Skeletal muscle satellite cell (primary cell): ENCODE data around the gene AMBP.

Experiments used
- H3K27me3 ChIP-seq: 2 replicates; pipeline ENCODE4 v1.7.0; 2013; ENCODE audit warnings: low read length; ENCODE audit not compliant: control insufficient read depth, insufficient read depth
- H3K36me3 ChIP-seq: 2 replicates; pipeline ENCODE4 v1.7.0; 2013; ENCODE audit warnings: mild to moderate bottlenecking, control low read depth, low read length; ENCODE audit not compliant: insufficient read depth
- H3K4me1 ChIP-seq: 2 replicates; pipeline ENCODE4 v1.7.0; 2013; ENCODE audit warnings: low read length; ENCODE audit not compliant: control insufficient read depth, insufficient read depth
- H3K4me2 ChIP-seq: 2 replicates; pipeline ENCODE4 v1.7.0; 2013; ENCODE audit warnings: mild to moderate bottlenecking, low read length
- H3K4me3 ChIP-seq: 2 replicates; pipeline ENCODE4 v1.7.0; 2013; ENCODE audit warnings: low read length
- H3K9ac ChIP-seq: 2 replicates; pipeline ENCODE4 v1.7.0; 2013; ENCODE audit warnings: mild to moderate bottlenecking, low read depth, low read length, moderate library complexity
- H3K9me3 ChIP-seq: replicated peaks from 2 replicates; pipeline ENCODE4 v1.7.0; 2013; ENCODE audit warnings: mild to moderate bottlenecking, control low read depth, low read length

AMBP gene

GRCh38 chr9:114120192-114121014 is 42.3 kb upstream of the AMBP start:
- Histone ChIP-seq H3K4me2 (no peak overlapping the region), H3K4me3 (no peak overlapping the region), H3K36me3 (no peaks in the 10 kb centered on the region), H3K4me1 (no peaks in the 10 kb centered on the region), H3K9me3 (no peaks in the 10 kb centered on the region), H3K27me3 (peaks cover 88% of the 10 kb centered on the region), H3K9ac (no peak overlapping the region)

- Histone ChIP-seq H3K36me3 (no peaks in the 10 kb centered on the region), H3K4me1 (no peaks in the 10 kb centered on the region), H3K27me3 (peaks cover 88% of the 10 kb centered on the region), H3K4me2 (no peak overlapping the region), H3K4me3 (no peak overlapping the region), H3K9me3 (no peaks in the 10 kb centered on the region), H3K9ac (no peak overlapping the region)
Measured at GRCh38 chr9:114119242-114120191, 41.4 kb upstream of the AMBP start.

DNA sequence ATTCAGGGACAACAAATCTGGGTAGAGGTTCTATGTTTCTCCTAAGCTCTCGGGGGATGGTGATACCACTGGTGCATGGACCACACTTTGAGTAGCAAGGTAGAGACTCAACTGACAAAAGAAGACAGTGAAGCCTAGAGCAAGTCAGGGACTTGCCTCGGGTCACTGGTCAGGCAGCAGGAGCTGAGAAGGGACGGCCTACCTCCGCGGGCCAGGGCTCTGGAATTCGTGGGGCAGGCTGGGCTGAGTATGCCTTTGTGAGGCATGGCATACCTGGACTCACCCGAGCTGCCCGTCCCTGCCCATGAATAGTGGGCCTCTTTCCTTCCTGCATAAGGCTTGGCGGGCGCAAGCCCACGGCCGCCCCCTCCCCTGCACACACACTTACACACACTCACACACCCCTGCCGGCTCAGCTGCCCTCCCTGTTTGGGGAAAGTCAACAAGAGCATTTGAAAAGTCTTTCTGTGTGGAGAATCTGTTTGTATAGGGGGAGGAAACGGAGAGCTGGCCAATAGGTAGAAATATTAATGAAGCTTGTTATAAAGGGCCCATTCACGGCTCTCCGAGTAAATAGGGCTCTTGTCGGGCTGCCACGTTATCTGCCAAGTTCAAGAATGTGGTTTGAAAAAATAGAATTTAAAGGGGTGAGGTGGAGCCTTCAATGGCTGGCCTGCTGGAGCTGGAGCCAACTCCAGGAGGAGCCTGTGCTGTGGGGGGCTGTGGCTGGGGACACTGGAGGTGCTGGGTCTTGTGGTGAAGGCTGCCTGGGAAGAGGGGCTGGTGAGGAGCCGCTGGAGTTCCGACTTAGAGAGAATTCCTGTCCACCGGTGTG is 40.1 kb upstream of the AMBP start:
- H3K4me2 ChIP-seq, result no peak overlapping the region
- H3K4me3 ChIP-seq, result no peak overlapping the region
- H3K36me3 ChIP-seq, result no peaks in the 10 kb centered on the region
- H3K9me3 ChIP-seq, result no peaks in the 10 kb centered on the region
- no peaks in the 10 kb centered on the region for H3K4me1 ChIP-seq
- no peak overlapping the region for H3K9ac ChIP-seq
- peaks cover 88% of the 10 kb centered on the region for H3K27me3 ChIP-seq

- Histone ChIP-seq H3K4me1 (no peaks in the 10 kb centered on the region), H3K27me3 (peaks cover 86% of the 10 kb centered on the region), H3K4me2 (no peak overlapping the region), H3K4me3 (no peak overlapping the region), H3K9ac (no peak overlapping the region), H3K36me3 (no peaks in the 10 kb centered on the region), H3K9me3 (no peaks in the 10 kb centered on the region)
Measured at GRCh38 chr9:114117614-114117995, 39.5 kb upstream of the AMBP start.

DNA sequence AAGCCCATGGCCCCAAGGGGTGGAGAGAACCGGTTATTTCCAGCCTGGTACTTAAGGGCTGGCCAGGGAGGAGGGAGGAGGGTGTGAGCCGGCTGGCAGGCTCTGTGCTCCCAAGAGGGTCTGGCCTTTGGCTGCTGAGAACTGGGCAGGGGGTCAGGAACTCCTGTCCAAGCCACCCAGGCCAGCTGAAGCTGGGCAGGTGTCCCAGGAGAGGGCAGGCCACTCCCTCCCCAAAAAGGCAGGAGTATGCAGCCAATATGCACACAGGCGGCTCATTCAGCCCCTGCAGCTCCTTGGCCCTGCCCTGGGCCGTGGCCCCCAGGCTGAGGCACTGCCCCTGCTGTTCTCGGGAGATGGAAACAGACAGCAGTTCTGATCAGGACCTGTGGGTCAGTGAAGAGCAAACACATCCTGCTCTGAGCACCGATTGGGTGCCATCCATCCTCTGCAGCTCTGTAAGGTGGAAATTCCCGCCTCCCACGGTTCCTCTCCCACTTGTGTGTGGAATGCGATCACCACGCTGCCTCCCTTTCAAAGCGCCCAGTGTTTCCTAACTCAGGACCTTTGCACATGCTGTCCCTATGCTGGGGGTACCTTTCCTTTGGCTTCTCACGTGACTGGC is 38.1 kb upstream of the AMBP start:
- Histone ChIP-seq H3K9ac (no peak overlapping the region), H3K4me3 (no peak overlapping the region), H3K36me3 (no peaks in the 10 kb centered on the region), H3K27me3 (peaks cover 73% of the 10 kb centered on the region), H3K9me3 (no peaks in the 10 kb centered on the region), H3K4me2 (no peak overlapping the region), H3K4me1 (no peaks in the 10 kb centered on the region)

DNA sequence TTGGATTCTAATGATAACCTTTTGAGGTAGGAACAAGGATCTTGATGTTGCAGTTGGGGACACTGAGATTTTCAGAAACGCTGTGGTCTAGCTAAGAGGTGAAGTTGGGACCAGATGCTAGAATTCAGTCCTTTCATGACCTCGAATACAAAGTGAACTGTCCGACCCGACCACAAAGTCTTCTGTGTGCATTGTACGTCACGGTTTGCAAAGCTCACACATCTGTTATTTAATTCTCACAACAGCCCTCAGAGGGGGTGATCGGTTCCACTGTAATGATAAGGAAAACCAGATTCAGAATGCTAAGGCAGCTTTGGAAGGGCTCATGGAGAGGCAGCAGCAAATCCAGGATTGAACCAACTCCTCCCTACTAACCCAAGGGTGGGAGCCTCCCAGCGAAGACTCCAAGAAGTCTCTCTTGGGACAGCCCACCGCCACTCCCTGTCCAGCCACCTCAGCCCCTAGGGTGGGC is 37.6 kb upstream of the AMBP start:
- H3K36me3 ChIP-seq, result no peaks in the 10 kb centered on the region
- no peak overlapping the region for H3K4me3 ChIP-seq

DNA sequence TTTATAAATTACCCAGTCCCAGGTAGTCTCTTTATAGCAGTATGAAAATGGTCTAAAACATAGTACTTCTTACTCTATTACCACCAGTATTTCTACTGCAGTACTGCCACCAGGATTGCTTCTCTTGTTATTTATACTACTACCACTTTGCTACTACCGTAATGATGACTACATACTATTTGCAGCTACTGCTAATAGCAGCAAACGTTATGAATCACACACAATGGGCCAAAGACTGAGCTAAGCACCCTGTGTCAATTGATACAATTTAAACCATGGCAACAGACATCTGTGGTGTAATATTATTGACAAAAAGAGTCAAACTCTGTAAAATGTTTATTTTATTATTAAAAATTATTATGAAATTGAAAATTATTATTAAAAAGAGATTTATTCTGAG is 36.3 kb upstream of the AMBP start:
- H3K36me3 ChIP-seq, result no peaks in the 10 kb centered on the region
- H3K27me3 ChIP-seq, result peaks cover 56% of the 10 kb centered on the region
- no peaks in the 10 kb centered on the region for H3K9me3 ChIP-seq
- no peaks in the 10 kb centered on the region for H3K4me1 ChIP-seq
- no peak overlapping the region for H3K9ac ChIP-seq
- H3K4me2 ChIP-seq, result no peak overlapping the region
- no peak overlapping the region for H3K4me3 ChIP-seq

More for the DNA sequence above, 37.6 kb upstream of the AMBP start:
- Histone ChIP-seq H3K4me2 (no peak overlapping the region), H3K4me1 (no peaks in the 10 kb centered on the region), H3K27me3 (peaks cover 67% of the 10 kb centered on the region), H3K9me3 (no peaks in the 10 kb centered on the region), H3K9ac (no peak overlapping the region)

DNA sequence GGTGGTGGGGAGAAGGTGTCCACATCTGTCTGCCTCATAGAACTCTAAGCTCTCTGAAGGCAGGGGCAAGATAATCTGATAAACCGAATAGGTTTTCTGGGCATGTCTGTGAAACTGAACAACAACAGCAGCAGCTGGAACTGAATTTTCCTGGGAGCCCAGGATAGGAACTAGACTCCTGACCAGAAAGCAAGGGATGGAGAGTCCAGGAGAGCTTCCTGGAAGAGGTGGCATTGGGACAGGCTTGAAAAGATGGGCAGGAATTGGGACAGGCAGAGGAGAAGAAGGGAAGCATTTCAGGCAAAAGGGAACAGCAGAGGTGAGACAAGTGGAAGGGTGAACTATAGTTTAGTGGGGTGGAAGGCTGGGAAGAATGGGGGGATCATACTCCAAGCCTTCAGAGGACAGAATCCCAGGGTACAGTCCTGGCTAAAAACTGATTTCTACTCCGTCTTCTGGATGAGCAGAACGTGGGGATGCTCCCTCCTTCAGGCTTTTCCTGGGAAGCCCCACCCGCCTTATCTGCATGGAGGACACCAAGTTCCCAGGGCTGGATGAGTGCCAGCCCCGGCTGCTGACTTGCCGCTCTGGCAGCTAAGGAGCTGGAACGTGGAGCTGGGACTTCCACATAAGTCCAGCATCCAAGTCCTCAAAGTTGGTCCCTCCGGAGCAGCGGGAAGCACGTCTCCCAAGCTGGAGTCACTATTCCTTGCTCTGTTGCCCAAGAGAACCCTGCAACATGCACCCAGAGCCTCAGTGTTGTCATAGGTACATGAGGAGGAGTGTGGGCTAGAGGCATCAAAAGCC is 34.9 kb upstream of the AMBP start:
- Histone ChIP-seq H3K4me2 (no peak overlapping the region), H3K4me3 (no peak overlapping the region), H3K36me3 (no peaks in the 10 kb centered on the region), H3K9ac (no peak overlapping the region), H3K4me1 (no peaks in the 10 kb centered on the region), H3K9me3 (no peaks in the 10 kb centered on the region), H3K27me3 (peaks cover 42% of the 10 kb centered on the region)

- no peaks in the 10 kb centered on the region for H3K36me3 ChIP-seq
- no peaks in the 10 kb centered on the region for H3K9me3 ChIP-seq
- no peak overlapping the region for H3K4me3 ChIP-seq
Measured at GRCh38 chr9:114112325-114112724, 34.2 kb upstream of the AMBP start.

DNA sequence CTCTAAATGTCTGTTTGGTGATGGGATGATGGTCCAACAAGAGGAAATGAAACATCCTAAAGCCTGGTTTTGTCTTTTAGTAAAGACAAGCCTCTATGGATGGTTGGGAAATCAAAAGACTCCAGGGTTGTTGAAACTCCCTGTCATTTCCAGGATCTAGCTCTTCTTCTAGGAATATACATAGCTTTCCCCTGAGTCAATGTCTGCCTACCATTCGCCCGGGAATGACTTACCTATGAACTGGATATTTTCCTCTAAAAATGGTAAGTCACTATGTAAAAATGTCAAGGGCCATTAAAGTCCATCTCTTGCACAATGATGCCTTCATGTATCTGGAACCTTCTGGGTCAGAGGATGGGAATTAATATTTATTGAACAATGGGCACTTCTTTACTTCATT is 32.1 kb upstream of the AMBP start:
- no peak overlapping the region for H3K4me3 ChIP-seq
- no peaks in the 10 kb centered on the region for H3K36me3 ChIP-seq
- peaks cover 34% of the 10 kb centered on the region for H3K27me3 ChIP-seq
- H3K4me2 ChIP-seq, result no peak overlapping the region
- H3K9me3 ChIP-seq, result no peaks in the 10 kb centered on the region
- H3K4me1 ChIP-seq, result no peaks in the 10 kb centered on the region
- H3K9ac ChIP-seq, result no peak overlapping the region

More at GRCh38 chr9:114112325-114112724, 34.2 kb upstream of the AMBP start:
- H3K4me2 ChIP-seq, result no peak overlapping the region
- H3K9ac ChIP-seq, result no peak overlapping the region
- no peaks in the 10 kb centered on the region for H3K4me1 ChIP-seq
- peaks cover 36% of the 10 kb centered on the region for H3K27me3 ChIP-seq
